GM19238 (cell line): ENCODE measurements around the gene RHO.
"Not testable (repeated sequence)": the region's sequence is repeated elsewhere in the genome, so short reads cannot be mapped to it uniquely, and the experiment has no call there.

Experiments
- DNase-seq: peaks from one replicate; pipeline ENCODE4 v3.0.0; 2011; ENCODE audit warnings: low spot score; ENCODE audit not compliant: insufficient read length

Gene RHO

DNA sequence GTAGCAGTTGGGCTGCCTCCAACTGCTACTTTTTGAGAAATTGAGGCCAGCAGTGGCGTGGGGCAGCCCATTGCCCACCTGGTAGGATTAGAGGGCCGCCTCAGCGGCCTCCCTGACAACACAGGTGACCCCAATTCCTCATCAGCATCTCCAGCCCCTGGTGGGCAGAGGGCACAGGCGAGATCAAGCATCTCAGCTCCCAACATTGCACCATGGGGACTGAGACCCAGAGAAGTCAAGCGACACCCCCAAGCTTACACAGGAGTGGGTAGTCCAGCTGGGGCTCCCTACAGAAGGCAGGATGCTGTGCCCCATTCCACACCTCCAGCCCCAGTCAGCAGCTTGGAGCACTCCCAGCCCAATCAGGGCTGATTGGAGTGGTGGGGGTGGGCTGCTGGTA lies 14.3 kb downstream of the RHO start:
- no peak for DNase-seq

DNA sequence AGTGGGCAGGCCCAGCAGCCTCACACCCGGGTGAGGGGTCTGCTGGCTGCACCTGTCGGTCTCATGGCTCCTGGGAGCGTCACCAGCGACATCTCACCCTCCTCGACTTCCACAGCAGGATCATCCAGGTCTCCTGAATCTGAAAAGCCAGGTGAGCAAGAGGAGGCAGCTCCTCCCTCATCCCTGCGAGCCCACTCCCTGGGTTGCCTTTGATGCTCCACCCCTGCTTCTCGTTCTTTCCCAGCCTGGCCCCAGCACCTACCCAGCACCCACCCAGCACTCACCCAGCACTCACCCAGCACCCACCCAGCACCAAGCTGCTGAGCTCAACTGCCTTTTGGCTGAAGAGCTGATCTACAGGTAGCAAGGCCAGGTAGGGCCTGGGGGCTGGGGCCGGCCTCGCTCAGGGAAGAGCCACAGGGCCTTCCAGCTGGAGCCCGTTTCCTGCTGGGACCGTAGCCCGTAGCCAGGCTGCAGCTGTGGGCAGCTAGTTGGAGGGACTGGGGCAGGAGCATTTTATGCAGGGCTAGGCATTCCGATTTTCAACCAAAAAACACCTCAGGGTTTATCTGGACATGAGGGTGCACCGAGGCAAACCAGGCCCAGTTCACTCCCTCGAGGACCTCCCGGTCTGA lies 14.8 kb downstream of the RHO start, which contains the start of gene H1-8:
TSS of gene H1-8 (plus strand) at position 20 of the 635 bp plus-strand sequence. CDS start at position 64, 44 bp downstream.
- no peak for DNase-seq

DNA sequence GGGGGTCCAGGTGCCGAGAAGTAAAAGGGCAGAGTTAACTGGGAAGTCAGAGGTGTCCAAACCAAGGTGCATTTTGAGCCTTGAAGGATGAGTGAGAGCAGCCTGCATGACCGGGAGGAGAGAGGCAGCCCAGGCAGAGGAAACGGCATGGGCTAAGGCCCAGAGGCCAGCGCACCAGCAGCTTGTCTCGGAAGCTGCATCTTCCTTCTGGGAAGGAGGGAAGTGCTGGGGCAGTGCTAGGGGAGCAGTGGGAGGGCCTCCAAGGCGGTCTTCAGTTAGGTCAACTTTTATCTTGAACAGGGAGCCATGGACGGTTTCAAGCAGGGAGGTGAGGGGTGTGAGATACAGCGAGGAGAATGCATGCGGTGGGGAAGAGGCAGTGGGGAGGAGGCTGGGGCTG lies 15.6 kb downstream of the RHO start:
- DNase-seq, result no peak

DNA sequence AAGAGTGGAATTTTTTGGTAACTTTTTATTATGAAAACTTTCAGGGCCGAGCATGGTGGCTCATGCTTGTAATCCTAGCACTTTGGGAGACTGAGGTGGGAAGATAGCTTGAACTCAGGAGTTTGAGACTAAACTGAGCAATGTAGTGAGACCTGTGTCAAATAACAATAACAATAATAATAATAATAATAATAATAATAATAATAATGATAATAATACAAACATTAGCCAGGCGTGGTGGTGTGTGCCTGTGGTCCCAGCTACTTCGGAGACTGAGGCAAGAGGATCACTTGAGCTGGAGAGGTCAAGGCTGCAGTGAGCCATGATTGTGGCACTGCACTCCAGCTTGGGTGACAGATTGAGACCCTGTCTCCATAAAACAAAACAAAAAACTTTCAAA lies 17.5 kb downstream of the RHO start:
- DNase-seq, result not testable (repeated sequence)

DNA sequence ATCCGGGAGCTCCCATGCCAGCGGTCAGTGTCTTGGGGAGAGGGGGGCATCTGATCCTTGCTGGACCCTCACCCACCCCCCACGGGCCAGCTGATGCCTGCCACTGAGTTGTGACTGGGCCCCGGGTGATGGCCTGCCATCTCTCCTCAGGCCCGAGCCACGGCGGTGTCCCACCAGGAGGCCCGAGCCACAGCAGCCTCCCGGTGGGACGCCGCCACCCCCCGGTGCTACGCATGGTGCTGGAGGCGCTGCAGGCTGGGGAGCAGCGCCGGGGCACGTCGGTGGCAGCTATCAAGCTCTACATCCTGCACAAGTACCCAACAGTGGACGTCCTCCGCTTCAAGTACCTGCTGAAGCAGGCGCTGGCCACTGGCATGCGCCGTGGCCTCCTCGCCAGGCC lies 18.8 kb downstream of the RHO start:
- DNase-seq, result no peak

DNA sequence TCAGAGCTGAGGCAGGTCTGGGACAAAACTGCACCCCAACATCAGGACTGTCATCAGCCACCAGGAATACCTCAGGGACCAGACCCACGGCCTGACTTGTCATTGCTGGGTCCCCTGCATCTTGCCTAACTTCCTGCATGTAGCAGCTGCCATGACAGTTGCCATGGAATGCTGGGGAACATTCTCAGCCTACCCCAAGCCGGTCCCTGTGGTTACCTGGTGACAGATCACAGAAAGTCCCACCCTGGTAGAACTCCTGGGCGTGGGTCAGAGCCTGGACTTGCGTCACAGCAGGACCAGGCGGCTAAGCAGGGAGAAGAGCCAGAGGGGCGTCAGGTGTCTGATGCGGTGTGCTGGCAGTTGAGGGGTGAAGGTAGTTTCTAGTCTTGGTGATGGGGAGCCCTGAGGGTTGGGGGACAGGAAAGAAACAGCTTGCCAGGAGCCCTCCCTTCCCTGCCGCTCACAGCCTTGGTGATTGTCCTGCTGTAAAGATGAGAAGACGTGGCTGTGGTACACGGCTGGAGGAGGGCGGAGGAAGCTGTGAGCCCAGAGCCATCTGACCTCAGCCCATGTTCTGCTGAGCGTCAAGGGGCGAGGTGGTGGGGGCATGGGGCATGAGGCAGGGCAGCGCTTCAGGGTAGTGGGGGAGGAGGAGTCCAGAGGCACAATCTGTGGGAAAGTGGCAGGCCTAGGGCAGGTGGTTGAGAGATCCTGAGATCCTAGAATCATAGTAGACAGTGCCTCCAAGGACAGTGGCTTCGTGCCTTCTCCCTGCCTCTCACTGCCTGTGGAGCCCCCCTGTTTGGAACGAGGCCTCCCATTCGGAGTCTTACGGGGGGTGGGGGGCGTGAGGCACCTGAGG lies 19.9 kb downstream of the RHO start:
- no peak for DNase-seq

DNA sequence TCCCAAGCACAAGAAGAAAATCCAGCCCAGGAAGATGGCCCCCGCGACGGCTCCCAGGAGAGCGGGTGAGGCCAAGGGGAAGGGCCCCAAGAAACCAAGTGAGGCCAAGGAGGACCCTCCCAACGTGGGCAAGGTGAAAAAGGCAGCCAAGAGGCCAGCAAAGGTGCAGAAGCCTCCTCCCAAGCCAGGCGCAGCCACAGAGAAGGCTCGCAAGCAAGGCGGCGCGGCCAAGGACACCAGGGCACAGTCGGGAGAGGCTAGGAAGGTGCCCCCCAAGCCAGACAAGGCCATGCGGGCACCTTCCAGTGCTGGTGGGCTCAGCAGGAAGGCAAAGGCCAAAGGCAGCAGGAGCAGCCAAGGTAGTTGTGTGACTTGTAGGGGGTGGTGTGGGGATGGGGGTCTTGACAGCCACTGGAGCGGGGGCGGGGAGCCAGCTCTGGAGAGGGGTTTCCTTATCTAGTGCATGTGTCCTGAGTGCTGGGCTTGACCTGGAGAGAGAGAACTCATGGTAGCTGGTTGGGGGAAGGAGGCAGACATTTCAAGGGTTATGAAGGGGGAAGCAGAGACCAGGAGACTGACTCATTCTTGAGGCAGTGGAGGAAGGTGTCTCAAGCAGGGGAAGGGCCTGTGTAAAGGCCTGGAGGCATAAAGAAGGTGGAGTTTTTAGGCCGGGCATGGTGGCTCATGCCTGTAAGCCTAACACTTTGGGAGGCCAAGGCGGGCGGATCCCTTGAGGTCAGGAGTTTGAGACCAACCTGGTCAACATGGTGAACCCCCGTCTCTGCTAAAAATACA lies 20.8 kb downstream of the RHO start:
- no peak for DNase-seq

DNA sequence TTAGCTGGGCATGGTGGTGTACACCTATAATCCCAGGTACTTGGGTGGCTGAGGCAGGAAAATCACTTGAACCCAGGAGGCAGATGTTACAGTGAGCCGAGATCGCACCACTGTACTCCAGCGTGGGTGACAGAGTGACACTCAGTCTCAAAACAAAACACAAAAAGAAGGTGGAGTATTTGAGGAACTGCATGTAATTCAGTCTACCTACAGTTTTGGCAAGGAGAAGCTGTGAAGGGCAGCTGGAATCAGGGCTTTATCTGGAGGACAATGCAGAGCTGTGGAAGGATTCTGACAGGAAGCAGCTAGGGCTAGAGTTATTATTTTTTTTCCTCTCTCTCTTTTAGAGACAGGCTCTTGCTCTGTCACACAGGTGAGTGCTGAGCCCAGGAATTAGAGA lies 21.4 kb downstream of the RHO start:
- DNase-seq, result no peak

DNA sequence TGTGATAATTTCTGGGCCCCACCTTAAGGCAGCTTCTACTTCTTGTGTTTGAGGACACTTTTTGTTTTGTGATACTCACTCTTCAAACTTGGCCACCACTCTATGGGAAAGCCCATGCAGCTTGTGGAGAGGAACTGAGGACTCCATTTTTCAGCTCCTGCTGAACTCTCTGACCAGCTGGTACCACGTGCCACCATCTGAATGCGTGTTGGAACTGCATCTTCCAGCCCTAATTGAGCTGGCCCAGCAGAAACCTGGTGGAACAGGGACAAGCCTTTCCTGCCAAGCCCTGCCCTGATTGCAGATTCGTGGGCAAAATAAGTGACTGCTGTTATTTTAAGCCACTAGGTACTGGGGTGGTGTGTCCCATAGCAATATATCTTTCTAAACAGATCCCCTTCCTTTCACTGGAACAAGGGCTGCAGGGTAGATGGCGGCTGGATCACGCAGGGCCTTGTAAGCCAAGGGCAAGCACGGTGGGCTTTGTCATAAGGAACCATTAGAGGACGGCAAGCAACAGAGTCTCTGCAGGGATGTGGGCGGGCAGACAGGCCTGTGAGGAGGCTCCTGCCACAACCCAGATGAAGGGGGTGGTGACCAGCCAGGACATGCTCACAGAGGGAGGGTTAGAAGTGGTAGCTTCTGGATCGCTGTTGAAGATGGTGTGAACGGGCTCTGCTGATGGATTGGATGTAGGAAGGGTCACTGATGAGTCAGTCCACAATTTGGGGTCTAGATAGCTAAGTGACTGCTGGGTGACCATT lies 24.0 kb downstream of the RHO start:
- DNase-seq, result no peak

DNA sequence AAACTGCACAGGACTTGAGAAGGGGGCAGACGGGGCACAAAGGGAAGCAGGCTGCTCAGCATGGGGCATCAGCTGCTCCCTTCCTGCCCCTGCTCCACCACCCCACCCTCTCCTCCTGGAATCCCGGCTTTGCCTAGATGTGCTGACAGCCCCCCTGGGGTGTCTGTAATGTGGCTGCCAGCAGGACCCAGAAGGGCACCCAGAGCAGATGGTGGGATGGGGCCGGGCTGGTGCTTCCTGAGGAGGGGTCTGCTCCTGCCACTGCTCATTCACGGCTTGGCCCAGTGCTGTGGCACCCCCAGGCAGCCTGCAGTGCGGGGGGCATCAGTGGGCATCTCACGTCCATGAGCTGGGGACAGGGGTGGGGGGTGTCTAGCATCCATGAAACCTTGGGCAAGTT lies 24.7 kb downstream of the RHO start:
- DNase-seq, result no peak

DNA sequence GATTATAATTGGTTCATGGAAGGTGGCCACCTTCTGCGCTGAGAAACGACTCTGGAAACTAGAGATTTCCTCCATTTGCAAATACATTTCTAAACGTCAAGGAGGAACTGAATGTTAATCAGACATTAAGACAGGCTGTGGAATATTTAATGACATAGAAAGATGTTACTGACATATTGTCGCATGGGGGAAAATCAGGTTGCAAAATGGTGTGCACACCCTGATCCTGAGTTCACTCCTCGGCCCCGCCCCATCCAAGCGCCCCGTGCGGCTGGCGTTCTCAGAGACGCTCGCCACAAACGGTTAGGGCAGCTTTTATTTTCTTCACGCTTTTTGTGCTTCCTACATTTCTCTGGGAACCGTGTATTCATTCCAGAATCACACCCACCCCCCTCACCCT lies 25.3 kb downstream of the RHO start:
- DNase-seq, result no peak

DNA sequence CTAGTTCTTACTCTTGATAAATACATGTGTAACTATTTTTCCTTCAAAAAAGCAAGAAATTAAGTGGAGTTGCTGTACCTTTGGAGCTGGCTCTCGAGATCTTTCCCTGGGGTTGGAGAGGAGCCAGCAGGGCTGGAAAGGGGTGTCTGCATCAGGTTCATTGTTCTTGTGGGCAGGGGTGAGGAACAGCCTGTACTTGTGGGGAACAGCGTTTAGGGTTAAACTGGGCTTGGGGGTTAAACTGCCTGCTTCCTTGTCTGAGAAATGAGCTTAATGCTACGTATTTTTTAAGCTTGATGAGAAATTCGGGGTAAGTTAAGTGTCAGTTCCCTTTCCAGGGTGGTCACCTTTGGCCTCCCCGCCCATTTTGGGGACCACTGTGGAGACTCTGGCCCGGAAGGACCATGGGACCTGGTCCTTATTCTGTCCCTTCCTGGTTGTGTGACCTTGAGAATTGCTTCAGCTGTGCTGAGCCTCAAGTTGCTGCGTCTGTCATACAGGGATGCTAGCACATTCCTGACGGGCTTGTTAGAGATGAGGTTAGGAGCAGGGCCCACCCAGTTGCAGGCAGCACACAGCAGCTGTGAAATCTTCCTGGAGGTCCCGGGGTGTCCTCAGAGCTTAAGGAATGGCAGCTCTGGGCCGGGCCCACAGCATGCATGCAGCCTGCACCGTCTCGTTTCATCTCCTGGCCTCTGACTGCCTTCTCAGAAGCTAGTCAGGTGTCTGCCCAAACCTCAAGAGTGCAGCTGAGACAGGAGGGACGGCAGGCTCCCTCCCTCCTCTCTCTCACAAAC lies 26.1 kb downstream of the RHO start:
- DNase-seq, result no peak

DNA sequence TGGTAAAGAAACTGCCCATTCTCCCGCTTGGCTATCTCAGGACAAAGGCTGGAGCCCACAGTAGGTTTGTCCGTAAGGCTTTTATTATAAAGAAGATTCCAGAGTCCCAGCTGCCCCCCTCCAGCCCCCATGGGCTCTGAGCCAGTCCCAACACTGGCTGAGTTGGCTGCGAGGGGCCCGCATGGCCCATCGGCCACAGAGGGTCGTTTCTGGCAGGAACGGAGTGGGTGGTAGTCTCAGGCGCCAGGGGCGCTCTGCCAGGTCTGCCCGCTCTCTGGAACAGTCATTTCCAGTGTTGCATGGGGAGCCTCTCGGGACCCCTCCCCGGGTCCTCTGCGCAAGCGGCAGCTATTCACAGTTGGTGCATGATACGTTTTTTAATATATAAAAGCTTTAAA lies 26.7 kb downstream of the RHO start:
- no peak for DNase-seq

DNA sequence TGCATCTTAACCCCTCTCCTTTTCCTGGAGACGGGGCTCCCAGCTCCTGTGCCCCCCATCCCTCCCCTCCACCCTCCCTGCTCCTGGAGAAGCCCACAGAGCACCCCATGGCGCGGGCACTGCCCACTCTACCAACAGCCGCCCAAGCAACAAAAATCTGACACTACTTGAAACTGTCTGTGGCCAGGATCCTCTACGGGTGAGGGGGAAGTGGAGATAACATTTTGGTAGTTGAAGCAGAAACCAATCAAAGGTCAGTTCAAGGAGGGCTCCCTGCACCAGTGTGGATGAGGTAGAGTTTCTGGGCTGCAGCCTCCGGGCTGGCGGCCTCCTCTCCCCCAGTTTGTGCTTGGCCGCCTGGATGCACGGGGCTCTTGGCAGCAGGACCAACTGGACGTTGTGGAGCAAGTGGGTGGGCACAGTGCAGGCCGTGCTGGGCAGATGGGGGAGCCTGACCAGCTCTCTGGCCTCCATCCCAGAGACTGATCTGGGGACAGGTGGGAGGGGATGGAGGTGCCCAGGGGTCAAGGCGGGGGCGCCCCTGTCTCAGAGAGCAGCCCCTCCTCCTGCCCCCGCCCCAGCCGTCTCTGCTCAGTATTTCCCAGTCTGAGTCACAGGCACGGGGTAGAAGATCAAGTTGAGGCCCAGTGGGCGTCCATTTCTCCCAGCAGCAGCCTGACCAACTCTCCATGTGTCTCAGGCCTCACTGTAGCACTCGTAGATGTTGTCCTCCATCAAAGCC lies 27.3 kb downstream of the RHO start:
- DNase-seq, result no peak

DNA sequence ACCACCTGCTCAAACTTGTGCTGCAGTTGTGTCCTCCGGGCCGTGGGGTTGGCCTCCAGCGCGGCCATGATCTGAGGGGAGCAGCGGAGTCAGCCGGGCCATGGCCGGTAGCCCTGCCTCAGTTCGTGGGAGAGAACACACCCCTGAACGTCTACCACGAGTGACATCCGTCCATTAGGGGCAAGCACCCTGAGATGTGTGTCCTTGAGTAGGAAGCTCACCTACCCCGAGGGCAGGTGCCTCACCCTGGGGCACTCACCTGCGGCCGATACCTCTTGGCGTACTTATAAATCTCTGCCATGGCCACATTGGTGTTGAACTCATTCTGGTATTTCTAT lies 27.9 kb downstream of the RHO start:
- no peak for DNase-seq

DNA sequence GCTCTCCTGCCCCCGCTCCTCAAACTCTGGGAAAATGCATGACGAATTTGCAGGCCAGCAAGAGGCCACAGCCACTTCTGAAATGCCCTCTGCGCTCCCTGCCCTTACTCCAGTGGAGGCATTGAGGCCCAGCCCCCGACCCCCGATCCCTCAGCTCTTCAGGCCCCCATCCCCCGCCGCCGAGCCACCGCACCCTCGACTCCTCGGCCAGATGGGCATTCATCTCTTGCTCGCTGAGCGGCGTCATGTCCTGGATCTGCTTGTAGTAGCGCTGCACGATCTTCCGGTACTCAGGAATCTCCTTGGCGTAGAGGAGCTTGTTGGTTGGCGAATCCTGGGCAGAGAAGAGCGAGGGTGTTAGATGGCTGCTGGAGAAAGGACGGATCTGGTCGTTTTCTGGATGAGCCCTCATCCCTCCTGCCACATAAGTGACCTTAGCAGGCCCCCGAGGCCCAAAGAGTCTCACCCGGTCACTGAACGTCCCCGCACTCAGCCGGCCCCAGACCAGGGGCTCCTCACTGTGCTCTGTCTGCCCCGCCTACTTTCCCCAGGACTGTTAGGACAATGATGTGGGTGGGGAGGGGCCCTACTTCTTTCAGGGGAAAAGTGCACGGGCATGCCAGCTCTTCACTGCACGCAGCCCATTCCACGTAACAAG lies 28.6 kb downstream of the RHO start:
- DNase-seq, result no peak

DNA sequence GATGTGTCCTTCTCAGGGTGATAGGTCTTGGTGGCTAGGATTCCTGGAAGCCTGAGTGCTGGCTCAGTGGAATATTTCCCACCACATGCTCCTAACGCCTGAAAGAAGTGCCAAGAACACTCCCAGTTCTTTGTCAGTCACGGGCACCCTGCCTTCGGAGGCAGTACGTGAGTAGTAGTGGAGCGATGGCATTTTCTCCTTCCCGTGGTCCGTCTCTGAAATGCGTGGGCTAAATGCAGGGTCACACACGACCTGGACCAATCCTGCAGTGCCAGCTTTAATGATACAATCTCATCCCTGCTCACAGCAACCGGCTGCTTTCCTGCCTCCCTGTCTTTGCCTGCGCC lies 29.1 kb downstream of the RHO start:
- DNase-seq, result no peak

DNA sequence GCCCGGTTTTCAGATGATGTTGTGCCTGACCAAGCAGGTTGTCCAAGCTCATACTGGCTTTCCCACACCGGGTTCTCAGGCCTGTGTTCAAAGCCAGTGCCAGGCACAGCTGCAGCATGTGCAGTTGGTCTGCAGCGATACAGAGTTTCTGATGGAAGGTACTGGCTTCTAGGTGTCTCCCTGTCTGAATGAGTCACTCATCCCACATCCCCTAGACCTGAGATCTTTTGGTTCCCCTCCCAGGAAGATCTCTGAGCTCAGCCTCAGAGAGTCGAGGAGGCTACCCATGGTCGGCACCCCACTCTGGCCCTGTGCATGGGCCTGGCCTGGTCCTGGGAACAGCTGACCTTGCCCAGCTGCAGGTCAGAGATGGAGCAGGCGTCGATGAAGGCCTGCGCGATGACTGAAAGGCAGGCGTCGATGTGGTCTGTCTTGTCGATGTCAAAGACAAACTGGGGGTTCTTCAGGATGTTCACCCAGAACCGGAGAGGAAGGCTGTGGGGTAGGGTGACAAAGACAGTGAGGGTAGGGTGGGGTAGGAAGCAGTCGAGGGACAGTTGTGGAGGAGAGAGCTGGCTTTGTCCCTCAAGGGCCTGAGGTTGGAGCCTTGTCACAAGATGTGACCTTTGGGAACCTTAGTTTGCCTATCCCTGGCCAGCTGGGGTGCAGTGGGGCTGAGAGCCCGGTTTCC lies 29.8 kb downstream of the RHO start:
- no peak for DNase-seq
